ENCODE results near the gene TRAF7.

- TF ChIP-seq CTCF (IDR thresholded peaks at IDR 0.05) (no peak), POLR2A (IDR thresholded peaks at IDR 0.05) (no peak), EP300 (IDR thresholded peaks at IDR 0.05) (no peak), POLR2AphosphoS5 (IDR thresholded peaks at IDR 0.05) (no peak)
Observed at GRCh38 chr16:2173366-2173765, 17.8 kb downstream of the TRAF7 start.
